HUDEP-2 (cell line): ENCODE data around the gene NPB.

Experiments
- DNase-seq, 76 experiments: peaks; one replicate each; lab custom pipeline; 2025; ENCODE audit not compliant: unreplicated experiment in 76 of 76; lab: John Stamatoyannopoulos, UW

The NPB gene

DNA sequence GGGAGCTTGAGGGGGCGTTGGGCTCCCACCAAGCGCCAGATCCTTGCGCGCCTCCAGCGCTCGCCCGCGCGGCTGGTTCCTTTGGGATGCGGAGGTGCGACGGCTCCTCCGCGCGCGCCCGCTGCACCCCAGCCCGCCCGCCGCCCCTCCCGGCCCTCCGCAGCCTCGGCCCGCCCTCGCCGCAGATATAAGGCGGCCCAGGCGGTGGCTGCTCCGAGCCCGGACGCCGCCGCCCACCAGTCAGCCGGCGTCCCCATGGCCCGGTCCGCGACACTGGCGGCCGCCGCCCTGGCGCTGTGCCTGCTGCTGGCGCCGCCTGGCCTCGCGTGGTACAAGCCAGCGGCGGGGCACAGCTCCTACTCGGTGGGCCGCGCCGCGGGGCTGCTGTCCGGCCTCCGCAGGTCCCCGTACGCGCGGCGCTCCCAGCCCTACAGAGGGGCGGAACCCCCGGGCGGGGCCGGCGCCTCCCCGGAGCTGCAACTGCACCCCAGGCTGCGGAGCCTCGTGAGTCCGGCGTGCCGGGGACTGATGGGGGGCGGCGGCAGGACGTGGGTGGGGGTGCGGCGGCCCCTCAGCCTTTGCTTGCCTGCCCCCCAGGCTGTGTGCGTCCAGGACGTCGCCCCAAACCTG, at the start of gene NPB:
TSS of gene NPB (plus strand) at position 216 of the 630 bp plus-strand sequence. CDS start at position 256, 40 bp downstream.
- peak in 45 of 76 experiments; percentile 8 to 75 (median 44) for DNase-seq

DNA sequence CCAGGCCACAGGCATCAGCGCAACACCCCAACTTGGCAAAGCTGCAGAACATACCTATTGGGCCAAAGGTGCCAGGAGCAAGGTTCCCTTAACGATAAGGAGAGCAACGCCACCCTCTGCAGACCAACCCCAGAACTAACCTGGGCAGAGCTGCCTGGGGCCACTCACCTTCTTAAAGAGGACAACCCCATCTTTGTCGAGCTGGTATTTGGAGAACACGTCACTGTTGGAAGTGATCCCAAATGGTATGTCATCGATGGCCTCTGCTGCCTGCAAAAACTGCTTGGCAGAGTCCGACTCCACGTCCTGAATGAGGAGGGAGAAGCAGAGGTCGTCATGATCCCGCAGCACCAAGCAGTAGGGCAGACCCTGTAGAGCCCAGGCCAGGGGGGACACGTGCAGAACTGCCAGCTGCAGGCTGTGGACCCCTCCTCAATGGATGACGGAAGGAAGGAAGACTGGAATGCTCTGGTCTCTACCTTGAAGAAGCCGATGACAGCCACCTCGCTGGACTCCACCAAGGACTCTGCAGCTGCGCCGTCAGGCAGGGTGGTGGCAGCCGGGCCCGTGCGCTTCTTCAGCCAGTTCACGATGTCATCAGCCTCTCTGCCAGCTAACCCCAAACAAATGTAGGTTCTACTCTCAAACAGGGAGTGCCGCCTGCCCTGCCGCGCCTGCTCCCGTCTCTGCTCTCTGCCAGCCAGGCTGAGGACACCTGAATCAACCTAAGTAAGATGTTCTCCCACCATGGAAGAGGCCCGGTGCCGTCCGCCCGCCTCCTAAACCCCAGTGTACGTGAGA, 46.9 kb upstream of the NPB start:
- no peak for DNase-seq

DNA sequence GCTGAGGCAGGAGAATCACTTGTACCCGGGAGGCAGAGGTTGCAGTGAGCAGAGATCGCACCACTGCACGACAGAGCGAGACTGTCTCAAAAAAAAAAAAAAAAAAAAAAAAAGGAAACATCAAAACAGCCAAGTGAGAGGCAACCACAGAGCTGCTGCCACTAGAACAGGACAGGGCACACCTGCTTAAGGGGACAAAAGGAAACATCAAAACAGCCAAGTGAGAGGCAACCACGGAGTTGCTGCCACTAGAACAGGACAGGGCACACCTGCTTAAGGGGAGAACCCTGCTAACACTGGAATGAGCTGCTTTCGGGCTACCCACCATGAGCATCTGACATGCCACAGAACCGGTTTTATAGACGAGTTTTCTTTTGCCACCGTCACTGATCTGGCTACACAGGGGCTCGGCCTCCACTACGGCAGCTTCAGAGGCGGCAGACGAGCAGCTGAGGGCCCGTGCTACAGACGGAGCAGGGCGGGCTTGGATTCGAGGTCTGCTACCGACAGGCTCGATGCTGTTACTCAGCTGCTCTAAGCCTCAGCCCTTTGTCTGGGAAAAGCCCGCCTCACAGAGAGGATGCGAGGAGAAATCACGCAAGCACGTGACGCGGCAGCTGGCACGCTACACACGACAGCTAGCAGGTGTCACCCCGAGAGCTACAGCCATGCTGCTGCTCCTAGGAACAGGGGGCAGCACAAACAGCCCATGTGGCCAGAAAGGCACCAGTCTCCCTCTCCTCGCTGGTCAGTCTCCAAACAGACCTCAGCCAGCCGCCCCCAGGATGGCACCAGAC, 43.7 kb upstream of the NPB start:
- DNase-seq = no peak

DNA sequence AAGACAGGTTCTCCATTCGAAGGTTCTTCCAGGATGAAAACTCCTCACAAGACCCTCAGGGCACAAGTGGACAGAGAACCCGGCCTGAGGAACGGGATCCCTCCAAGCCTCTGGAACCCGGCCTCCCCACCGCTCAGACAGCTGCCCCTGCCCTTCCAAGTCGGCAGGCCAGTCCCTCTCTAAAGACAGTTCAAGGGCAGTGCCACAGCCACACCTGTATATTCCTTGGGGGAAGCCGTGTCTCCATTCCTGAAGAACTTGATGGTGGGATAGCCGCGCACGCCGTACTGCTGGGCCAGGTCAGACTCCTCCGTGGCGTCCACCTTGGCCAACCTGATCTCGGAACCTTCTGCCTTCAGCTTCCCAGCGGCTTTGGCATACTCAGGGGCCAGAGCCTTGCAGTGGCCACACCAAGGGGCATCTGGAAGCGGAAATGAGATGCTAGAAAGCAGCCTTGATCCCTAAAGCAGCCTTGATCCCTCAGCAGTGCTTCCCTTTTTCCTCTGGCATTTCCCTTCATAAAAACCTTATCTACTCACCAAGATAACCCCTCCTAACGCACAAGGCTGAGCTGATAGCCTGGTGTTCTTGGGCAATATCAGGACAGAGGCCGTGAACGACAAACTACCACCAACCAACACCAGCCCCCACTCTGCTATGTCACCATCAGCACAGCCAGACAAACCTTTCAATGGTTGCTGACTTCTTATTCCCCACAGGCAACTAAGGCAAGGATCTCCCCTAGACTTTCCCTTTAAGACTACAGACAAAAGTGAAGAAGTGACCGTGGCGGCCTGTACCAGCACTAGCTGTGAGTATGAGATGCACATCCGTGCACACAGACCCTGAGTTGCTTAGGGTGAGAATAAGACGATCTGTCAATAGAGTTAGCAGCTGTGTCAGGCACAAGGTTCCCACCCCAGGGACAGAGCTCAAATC, 42.8 kb upstream of the NPB start:
- DNase-seq = peak in 22 of 76 experiments; percentile 15 to 48 (median 32)

DNA sequence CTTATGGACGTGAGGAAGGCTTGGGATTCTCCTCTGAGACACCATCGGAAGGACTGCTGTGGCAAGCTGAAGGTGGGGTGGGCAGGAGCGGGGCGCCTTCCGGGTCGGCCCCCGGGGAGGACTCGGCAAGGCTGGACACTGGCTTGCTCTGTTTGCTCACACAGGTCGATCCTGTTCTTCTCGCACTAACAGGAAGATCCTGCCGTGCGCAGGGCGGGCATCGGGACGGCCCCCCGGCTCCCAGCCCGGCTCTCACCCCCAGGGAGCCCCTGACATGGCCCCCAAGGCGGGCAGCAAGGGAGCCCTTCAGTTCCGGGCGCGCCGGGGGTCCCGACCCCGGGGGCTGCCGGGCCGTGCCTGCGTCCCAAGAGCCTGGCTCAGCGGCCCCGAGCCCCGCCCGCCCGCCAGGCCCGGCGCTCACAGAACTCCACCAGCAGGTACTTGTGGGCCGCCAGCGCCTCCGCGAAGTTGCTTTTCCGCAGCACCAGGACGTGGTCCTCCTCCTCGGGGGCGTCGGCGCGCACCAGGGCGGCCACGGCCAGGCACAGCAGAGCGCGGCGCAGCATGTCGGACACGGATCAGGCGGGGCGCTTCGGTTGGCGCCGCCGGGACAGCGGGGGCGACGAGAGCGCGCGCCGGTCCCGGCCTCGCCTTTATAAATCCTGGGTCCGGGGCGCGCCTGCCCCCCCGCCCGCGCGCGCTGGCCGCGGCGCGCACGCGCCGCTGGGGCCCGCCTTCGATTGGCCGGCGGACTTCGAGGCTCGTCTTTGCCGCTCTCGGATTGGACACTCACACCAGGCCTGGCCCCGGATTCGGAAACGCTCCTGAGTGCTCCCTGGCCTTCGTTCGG, 41.9 kb upstream of the NPB start, which contains the start of gene P4HB:
TSS of gene P4HB (minus strand) at position 630 of the 850 bp plus-strand sequence. CDS start at position 566, 64 bp downstream.
- peak in 3 of 76 experiments; percentile 86 to 95 (median 89) for DNase-seq

DNA sequence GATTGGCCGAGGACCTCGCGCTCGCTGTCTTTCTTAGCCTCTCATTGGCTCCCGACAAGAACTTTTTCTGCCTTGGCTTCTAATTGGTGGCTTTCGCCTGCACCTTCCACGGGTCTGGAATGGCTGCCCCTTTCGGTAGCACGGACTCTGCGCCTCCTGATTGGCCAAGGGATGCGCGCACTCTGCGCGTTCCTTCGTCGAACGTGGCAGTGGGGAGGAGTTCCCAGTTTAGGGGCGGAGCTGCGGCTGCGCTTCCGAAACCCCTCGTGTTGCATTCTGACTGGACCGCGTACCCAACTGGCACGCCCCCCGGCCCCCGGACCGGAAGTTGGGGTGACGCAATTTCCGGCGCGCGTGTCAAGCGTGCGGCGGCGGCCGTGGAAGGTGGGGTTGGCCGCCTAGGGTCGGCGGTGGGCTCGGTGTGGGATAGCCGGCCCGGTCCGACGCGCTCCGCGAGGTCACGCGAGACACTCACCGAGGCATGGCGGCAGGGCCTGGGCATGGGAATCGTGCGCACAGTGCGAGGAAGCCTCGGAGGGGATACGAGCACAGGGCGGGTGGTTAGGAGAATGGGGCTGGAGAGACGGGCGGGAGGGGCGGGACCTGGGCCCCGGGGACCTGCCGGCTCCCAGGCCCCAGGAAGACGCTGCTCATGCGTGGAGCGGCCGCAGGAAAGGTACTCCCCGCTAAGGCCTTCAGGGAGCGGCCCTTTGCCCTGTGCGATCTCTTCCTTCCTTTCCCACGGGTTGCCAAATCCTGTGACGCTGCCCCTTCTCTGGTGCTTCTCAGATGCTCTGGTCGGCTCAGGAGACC, 41.1 kb upstream of the NPB start:
- DNase-seq = peak; percentile 86 to 100 (median 99)

DNA sequence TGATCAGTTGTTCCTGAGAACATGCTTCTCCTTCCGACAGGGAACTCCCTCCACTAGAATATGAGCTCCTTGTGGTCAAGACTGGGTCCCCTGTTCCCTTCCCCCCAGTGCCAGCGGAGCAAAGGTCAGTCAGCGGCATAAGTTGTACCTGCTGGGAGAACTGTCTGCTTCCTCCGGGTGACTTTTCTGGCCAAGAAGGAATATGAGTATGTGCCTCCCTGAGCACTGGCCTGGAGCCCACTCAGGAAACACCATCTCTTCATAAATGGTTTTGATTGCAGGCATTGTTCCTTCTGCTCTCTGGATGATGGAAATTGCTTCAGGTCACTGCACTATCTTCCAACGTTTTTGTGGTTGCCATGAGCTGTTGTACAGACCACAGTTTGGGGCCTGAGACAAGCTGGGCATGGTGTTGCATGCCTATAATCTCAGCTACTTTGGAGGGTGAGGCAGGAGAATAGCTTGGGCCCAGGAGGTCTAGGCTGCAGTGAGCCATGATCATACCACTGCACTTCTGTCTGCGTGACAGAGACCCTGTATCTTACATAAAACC, 38.8 kb upstream of the NPB start:
- DNase-seq = no peak

DNA sequence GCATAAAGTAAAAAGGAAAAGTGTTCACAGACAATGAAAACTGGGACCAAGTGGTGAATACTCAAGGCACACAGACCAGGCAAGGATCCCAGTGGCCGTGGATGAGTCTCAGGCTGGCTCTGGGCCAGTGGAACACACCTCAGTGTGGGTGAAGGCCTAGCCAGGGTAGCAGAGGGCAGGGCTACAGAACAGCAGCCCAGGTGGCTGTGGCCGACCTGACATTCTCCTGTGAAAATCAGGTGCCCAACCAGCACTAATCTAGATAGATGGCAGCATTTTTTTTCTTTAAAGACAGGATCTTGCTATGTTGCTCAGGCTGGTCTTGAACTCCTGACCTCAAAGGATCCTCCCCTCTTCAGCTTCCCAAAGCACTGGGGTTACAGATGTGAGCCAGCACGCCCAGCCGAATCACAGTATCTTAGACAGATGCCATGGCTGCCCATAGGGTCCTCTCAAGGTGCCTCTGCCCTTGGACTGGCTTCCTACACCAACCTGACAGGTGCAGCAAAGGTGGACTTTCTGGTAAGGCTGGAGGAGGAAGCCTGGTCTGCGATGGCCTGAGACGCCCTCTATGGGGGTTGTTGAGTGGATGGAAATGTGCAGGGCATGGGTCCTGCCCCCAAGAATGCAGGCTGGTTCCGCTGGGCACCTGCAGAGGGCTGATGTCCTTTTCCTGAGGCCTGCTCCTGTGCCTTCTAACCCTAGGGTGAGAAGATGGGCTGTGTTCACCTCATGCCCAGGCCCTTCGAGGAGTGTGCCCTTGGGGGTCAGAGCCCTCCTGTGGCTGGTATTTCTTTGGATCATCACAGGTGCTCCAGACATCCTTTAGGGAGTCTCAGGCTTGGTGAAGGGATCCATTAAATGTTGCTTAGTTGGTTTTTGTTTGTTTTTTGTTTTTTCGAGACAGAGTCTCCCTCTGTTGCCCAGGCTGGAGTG, 37.9 kb upstream of the NPB start:
- DNase-seq = peak in 1 of 76 experiments; percentile 7

DNA sequence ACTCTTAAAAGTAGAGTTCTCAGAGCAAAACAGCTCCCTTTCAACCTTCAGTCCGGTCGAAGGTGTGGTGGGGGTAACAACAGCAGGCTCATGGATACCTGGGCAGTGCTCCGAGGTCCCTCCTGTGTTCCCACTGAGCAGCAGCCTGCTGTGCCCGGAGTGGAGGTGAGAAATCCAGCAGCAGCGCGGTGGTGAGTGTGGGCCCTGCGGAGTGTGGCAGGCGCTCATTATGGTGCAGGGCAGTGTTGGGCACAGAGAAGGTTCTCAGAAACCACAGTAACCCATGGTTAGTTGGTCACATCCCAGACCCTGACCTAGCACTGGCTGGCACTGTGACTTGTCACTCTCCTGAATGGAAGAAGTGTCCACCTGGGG, 36.7 kb upstream of the NPB start:
- DNase-seq = no peak

DNA sequence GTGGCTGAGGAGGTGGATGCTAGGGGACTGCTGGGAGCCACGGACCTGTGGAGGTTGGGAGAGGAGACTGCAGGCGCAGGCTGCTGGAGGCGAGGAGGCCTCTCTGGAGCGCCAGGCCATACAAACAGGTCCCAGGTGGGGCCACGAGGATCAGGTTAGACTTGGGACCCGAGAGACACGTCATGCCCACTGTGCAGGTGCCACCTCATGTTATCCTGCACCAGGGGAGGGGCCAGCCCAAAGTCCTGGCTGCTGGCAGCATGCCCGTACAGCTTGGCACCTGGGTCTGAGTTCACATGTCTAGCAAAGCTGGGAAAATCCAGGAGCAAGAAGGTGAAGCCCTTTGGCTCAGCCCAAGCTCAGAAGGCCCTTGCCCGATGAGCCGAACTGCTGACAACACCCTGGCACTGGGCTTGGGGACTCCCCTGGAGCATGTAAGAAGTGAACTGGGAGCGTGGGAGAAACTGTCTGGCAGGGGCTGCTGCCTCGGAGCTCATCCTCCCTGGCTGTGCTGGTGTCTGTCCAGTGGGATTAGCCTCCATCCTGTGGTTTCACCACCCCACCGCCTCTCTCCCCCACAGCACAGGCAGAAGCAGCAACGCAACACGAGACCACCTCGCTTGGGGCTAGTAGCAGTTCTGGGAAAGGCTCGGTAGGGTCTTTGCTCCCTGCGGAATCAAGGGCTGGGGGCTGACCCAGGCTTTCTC, 36.2 kb upstream of the NPB start:
- DNase-seq = no peak

DNA sequence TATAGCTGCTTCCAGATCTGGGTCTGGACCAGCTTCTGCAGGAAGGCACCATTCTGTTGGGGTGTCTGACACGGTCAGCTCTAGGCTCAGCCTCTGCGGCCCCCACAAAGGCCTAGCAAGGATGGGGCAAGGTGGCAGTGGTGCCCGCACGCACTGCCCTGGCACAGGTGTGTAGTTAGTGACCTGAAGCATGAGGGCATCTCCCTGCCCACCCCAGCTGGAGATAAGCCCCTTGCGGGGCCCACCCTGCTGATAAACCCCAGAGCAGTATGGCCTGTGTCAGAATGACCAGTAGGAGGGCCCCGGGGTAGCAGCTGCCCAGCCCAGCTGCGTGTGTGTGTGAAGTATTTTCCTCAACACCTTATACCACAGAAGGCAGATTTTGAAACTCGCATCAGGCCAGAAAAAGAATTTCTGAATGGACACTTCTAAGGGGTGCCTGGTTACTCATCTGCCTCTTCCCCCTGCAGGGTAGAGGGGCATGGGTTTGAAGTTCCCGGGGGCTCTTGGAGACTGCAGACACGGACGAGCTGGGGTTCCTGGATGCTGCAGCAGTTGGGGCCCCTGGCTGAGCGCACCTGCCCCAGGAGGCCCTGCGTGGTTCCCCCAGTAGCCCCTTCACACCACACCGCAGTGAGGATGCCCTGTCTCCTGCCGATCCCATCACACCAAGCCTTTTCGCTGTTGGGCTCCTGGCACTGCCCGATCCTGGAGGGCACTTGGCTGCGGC, 35.4 kb upstream of the NPB start:
- DNase-seq = peak in 1 of 76 experiments; percentile 20

DNA sequence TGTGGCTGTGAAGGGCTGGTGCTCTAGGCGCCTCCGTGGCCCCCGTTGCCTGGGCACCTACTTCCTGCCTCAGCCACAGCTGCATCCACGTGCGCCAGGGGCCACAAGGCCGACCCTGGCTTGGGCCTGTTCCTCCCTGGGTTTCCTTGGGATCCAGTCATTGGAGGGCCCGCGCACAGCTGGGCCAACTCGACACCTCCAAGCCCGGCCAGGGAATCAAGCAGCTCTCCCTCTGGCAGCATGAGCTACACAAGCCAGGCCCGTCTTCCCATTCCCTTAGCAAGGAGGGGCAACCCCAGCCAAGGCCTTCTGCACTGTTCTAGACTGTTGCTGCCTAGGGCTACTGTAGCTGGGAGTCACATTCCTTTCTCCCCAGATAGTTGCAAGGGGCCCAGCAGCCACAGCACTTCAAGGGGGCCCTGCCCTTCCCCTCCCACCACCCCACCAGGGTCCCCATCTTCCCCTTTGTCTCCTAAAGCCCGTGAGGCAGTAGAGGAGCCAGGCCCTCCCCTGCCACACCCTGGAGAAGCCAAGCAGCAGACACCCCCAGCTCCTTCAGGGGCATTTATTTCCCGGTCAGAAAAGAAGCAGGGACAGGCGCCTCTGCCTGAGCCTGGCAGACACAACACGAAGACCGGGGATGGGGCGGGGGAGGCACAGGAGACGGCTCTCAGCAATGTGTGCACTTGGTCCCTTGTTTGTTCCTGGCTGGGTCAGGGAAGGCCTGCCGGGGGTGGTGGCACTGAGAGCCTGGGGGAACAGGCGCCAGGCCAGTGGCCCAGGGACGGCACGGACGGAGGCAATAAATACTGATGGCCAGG, 34.7 kb upstream of the NPB start:
- DNase-seq = peak in 21 of 76 experiments; percentile 6 to 62 (median 28)

DNA sequence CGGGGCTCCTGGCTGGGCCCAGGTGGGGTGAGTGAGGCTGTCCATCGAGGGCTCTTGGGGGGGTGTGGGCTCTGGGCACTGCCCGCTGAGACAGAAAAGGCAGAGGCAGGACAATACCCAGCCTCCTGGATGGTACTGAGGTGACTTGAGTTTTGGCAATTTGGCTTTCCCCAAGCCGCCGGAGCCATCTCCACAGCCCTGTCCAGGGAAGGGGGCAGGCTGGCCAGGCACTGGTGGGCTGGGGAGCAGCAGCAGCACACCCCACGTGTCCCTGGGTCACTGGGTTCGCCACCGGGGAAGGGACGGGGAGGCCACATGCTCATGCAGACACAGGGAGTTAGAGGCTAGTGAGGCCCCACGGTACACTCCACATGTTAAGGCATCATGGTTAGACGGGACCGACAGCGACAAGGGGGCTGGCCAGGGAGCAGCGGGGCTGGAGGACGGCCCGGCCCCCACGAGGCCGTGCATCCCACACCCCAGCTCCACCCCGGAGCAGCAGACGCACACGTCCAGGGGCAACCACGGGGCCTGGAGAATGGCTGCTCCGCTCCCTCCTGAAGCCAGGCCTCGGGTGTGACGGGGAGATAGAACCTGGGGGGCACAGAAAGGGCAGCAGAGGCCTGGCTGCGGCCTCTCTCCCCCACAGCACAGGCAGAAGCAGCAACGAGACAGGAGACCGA, 33.9 kb upstream of the NPB start:
- DNase-seq = peak in 5 of 76 experiments; percentile 15 to 52 (median 32)

DNA sequence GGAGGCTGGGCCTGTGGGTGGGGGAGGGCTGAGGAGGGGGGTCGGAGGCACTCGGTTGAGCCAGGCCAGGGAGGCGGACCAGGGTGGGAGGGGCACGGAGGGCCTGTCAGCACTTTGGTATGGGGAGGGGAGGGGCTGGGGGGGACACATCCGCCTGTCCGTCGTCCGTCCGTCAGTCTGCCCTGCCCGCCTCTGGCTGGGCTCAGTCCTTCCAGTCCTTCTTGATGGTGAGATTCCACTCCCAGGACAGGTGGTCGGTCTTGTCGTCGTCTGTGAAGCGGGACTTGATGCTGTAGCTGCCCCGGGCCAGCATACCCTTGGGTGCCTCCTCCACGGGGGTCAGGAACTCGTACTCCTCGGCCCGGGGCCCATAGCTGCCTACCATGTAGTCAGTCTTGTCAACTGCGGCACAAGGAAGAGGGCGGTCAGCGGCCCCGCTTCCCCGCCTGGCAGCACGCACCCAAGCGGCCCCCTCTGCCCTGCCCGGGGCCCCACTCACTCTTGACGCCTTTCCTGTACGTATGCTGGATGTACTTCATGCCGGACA, 33.3 kb upstream of the NPB start:
- DNase-seq = peak in 2 of 76 experiments; percentile 7 to 20
